Measurements from ENCODE around the gene PHF11.

Gene PHF11

DNA sequence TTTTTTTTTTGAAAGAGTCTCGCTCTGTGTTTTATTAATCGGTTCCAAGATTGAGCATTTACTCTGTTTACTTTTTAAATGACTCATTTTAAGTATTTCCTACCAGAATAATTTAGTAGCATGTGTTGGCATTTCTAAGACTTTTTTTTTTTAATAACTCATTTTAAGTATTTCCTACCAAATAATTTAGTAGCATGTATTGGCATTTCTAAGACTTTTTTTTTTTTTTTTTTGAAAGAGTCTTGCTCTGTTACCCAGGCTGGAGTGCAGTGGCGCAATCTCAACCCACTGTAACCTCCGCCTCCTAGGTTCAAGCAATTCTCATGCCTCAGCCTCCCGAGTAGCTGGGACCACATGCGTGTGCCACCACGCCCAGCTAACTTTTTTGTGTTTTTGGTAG is 38.5 kb upstream of the PHF11 start:
- TF ChIP-seq YY1 (IDR thresholded peaks at IDR 0.05; ENCODE audit: low read depth) (no peak), RAD21 (IDR thresholded peaks at IDR 0.05; ENCODE audit: low read depth) (no peak), CREB1 (IDR thresholded peaks at IDR 0.05; ENCODE audit: low read depth) (no peak), TAF1 (IDR thresholded peaks at IDR 0.05; ENCODE audit: low read depth) (no peak), TCF12 (IDR thresholded peaks at IDR 0.05; ENCODE audit: low read depth) (no peak), FOXM1 (IDR thresholded peaks at IDR 0.05; ENCODE audit: borderline replicate concordance, low read depth) (no peak), NFIC (IDR thresholded peaks at IDR 0.05) (no peak), CEBPB (IDR thresholded peaks at IDR 0.05) (no peak), EGR1 (IDR thresholded peaks at IDR 0.05) (no peak), ZBTB7A (IDR thresholded peaks at IDR 0.05; ENCODE audit: low read depth) (no peak)
- TF ChIP-seq, protein P1, sequence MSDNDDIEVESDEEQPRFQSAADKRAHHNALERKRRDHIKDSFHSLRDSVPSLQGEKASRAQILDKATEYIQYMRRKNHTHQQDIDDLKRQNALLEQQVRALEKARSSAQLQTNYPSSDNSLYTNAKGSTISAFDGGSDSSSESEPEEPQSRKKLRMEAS (IDR thresholded peaks at IDR 0.05) = no peak
- TF ChIP-seq, protein P2, sequence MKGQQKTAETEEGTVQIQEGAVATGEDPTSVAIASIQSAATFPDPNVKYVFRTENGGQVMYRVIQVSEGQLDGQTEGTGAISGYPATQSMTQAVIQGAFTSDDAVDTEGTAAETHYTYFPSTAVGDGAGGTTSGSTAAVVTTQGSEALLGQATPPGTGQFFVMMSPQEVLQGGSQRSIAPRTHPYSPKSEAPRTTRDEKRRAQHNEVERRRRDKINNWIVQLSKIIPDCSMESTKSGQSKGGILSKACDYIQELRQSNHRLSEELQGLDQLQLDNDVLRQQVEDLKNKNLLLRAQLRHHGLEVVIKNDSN (IDR thresholded peaks at IDR 0.05) = no peak

DNA sequence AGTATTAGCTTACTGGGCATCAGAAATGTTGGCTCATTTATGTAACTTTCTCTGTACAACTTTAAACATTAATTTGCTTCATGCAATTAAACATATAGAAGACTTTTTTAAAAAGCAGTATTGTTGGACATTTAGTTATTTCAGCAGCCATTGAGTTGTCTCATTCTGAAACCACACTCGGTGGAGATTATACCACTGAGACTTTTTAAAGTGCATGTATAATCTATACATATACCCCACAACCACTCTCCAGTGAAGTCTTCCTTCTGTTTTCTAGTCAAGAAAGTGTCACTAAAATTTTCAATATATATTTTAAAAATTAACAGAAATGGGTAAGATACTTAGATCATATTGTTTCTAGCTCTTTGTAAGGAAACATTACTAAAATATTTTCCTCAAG is 36.2 kb upstream of the PHF11 start:
- TF ChIP-seq, protein P2 (IDR thresholded peaks at IDR 0.05) = no peak
- TF ChIP-seq NFIC (IDR thresholded peaks at IDR 0.05) (no peak), EGR1 (IDR thresholded peaks at IDR 0.05) (no peak), CREB1 (IDR thresholded peaks at IDR 0.05; ENCODE audit: low read depth) (no peak), ZBTB7A (IDR thresholded peaks at IDR 0.05; ENCODE audit: low read depth) (no peak), TAF1 (IDR thresholded peaks at IDR 0.05; ENCODE audit: low read depth) (no peak), TEAD4 (IDR thresholded peaks at IDR 0.05) (no peak), RAD21 (IDR thresholded peaks at IDR 0.05; ENCODE audit: low read depth) (no peak), CEBPB (IDR thresholded peaks at IDR 0.05) (no peak), FOXM1 (IDR thresholded peaks at IDR 0.05; ENCODE audit: borderline replicate concordance, low read depth) (no peak), EP300 (IDR thresholded peaks at IDR 0.05; ENCODE audit: borderline replicate concordance) (no peak), YY1 (IDR thresholded peaks at IDR 0.05; ENCODE audit: low read depth) (no peak), TCF12 (IDR thresholded peaks at IDR 0.05; ENCODE audit: low read depth) (no peak)
- TF ChIP-seq, protein P1 (IDR thresholded peaks at IDR 0.05) = no peak
- TF ChIP-seq, protein P3, sequence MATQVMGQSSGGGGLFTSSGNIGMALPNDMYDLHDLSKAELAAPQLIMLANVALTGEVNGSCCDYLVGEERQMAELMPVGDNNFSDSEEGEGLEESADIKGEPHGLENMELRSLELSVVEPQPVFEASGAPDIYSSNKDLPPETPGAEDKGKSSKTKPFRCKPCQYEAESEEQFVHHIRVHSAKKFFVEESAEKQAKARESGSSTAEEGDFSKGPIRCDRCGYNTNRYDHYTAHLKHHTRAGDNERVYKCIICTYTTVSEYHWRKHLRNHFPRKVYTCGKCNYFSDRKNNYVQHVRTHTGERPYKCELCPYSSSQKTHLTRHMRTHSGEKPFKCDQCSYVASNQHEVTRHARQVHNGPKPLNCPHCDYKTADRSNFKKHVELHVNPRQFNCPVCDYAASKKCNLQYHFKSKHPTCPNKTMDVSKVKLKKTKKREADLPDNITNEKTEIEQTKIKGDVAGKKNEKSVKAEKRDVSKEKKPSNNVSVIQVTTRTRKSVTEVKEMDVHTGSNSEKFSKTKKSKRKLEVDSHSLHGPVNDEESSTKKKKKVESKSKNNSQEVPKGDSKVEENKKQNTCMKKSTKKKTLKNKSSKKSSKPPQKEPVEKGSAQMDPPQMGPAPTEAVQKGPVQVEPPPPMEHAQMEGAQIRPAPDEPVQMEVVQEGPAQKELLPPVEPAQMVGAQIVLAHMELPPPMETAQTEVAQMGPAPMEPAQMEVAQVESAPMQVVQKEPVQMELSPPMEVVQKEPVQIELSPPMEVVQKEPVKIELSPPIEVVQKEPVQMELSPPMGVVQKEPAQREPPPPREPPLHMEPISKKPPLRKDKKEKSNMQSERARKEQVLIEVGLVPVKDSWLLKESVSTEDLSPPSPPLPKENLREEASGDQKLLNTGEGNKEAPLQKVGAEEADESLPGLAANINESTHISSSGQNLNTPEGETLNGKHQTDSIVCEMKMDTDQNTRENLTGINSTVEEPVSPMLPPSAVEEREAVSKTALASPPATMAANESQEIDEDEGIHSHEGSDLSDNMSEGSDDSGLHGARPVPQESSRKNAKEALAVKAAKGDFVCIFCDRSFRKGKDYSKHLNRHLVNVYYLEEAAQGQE (IDR thresholded peaks at IDR 0.05; ENCODE audit: low read depth) = no peak

DNA sequence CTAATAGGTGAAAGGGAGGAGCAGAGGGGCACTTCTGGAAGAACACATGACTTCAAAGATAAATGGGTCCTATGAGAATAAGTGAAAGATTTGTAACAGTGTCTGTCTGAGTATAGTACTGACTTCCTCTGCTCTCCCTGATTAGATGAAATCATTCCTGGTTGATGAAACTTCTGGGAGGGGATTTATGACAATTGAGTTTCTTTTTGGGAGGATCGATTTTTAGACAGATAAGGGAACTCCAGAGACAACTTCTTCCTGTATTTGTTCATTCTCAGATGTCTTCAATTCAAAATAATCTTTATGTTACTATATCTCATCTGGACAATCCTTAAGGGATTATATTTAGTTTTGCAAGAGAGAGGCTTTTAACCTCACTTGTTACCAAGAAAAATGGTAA is 31.7 kb upstream of the PHF11 start:
- TF ChIP-seq FOXM1 (IDR thresholded peaks at IDR 0.05; ENCODE audit: borderline replicate concordance, low read depth) = no peak
- TF ChIP-seq TAF1 (IDR thresholded peaks at IDR 0.05; ENCODE audit: low read depth) = no peak
- TF ChIP-seq EGR1 (IDR thresholded peaks at IDR 0.05) = no peak
- TF ChIP-seq, protein P1 (IDR thresholded peaks at IDR 0.05) = no peak
- TF ChIP-seq TEAD4 (IDR thresholded peaks at IDR 0.05) = no peak
- no peak for TF ChIP-seq RAD21 (IDR thresholded peaks at IDR 0.05; ENCODE audit: low read depth)
- TF ChIP-seq YY1 (IDR thresholded peaks at IDR 0.05; ENCODE audit: low read depth) = no peak
- TF ChIP-seq TCF12 (IDR thresholded peaks at IDR 0.05; ENCODE audit: low read depth) = no peak
- TF ChIP-seq, protein P3 (IDR thresholded peaks at IDR 0.05; ENCODE audit: low read depth) = no peak
- TF ChIP-seq CEBPB (IDR thresholded peaks at IDR 0.05) = no peak
- TF ChIP-seq, protein P2 (IDR thresholded peaks at IDR 0.05) = no peak

DNA sequence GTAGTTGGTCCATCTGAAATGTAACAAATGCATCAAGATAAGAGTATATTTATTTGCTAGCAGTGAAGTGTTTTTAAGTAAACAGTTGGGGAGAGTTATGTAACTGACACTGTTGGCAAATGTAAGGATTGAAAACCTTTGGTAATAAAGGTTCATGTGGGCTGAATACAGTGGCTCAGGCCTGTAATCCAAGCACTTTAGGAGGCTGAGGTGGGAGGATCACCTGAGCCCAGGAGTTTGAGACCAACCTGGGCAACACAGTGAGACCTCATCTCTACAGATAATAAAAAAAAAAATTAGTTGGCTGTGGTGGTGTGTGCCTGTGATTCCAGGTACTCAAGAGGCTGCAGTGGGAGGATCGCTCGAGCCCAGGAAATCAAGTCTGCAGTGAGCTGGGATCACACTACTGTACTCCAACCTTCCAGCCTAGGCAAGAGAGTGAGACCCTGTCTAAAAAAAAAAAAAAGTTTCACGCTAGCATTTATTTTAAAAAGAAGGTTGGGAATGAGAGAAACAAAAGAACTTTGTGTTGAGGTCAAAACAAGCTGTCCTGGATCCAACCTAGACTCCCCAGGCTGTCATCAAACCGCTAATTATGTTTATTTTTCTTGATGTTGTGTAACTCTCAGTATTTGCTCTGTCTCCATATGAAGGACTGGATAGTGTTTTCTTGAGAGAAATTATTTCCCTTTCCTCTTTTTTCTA is 31.0 kb upstream of the PHF11 start:
- TF ChIP-seq TEAD4 (IDR thresholded peaks at IDR 0.05) (no peak), TCF12 (IDR thresholded peaks at IDR 0.05; ENCODE audit: low read depth) (no peak), YY1 (IDR thresholded peaks at IDR 0.05; ENCODE audit: low read depth) (no peak), CEBPB (IDR thresholded peaks at IDR 0.05) (no peak), ZBTB7A (IDR thresholded peaks at IDR 0.05; ENCODE audit: low read depth) (no peak), CREB1 (IDR thresholded peaks at IDR 0.05; ENCODE audit: low read depth) (no peak), TAF1 (IDR thresholded peaks at IDR 0.05; ENCODE audit: low read depth) (no peak), NFIC (IDR thresholded peaks at IDR 0.05) (no peak), EGR1 (IDR thresholded peaks at IDR 0.05) (no peak), FOXM1 (IDR thresholded peaks at IDR 0.05; ENCODE audit: borderline replicate concordance, low read depth) (no peak), EP300 (IDR thresholded peaks at IDR 0.05; ENCODE audit: borderline replicate concordance) (no peak), RAD21 (IDR thresholded peaks at IDR 0.05; ENCODE audit: low read depth) (no peak)
- TF ChIP-seq, protein P2 (IDR thresholded peaks at IDR 0.05) = no peak
- TF ChIP-seq, protein P1 (IDR thresholded peaks at IDR 0.05) = no peak
- TF ChIP-seq, protein P3 (IDR thresholded peaks at IDR 0.05; ENCODE audit: low read depth) = no peak
